Stimulated activated CD8-positive, alpha-beta memory T cell treated with anti-CD3 and anti-CD28 coated beads, Interleukin-7, amount 100 ng/mL, for 1 hour (primary cell): ENCODE results near the gene FAM234A.
"Not testable (repeated sequence)": the region's sequence is repeated elsewhere in the genome, so short reads cannot be mapped to it uniquely, and the experiment has no call there.

ENCODE experiments used
- DNase-seq, 2 donors: peaks; one replicate each; pipeline ENCODE4 v3.0.0-alpha.2; 2020; ENCODE audit warnings: low read depth in 2 of 2

FAM234A gene

GRCh38 chr16:265711-266110 lies 31.1 kb downstream of the FAM234A start:
- DNase-seq: no peak

- no peak for DNase-seq
Measured at GRCh38 chr16:266258-267164, 31.9 kb downstream of the FAM234A start.

GRCh38 chr16:267562-267961 lies 32.9 kb downstream of the FAM234A start:
- not testable (repeated sequence) for DNase-seq

DNA sequence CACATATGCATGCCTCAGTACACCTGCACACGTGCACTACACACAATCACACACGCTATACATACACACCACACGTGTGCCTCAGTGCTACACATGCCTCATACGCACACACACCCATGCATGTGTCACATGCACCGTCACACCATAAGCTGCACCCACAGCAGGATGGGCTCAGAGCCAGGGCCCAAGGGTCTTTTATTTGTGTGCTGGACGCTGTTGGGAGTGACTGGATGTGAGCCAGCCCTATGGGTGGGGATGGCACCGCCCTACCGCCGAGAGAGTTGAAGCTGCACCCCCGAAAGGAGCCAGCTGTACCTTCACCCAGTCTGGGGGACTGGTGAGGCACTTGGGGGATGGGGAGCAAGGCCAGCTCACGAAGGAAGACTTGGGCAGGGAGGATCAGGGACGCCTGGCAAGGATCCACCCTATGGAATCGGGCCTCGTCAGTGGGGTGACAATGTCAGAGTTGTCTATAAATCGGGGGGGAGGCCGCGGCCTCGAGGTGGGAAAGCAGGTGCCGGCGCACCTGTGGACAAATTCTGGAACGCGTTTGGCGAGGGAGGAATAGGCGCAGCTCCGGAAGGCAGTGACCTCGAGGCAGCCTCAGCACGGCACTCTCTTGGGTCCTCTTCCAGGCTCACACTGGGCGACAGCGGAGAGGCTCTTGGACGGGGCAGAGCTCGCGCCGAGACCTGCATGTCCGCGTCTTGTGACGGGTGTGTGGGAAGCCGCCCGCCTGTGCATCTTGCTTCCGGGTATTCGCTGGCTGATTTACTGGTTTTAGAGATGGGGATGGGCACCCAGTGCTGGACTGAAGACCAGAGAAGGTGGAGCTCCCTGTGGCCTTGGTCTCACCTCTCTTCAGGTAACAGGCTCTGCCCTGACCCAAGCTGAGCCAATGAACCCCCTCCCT lies 33.8 kb downstream of the FAM234A start:
- no peak for DNase-seq

DNA sequence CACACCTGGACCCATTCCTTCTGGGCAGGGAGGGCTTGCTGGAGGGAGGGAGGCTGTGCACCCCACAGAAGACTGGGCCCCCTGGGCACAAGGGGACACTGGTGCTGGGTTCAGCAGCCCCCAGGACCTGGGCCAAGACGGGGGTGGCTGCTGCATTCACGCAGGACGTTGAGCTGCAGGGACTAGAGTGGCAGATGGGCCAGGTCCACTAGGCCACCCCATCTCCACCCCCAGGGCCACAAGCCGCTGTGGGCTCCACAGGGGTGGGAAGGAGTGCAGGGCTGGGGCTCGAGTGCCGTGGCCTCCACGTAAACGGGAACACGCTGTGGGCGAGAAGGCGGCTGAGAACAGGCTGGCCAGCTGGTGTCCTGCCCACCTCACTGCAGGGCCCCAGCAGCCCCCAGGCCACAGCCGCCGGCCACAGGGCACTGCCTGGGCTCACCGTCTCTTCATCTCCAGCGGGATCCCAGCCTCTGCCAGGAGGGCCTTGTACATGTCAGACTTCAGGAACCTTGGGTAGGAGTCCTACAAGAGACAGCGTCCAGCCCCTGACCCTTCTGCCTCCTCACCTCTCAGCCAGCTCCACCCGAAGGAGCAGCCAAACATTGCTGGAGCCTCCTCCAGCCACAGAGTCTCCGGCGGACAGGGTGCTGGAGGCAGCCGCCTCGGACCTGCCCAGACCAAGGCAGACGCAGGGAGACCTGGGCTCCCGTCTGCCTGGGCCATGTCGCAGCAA lies 34.6 kb downstream of the FAM234A start:
- DNase-seq: no peak

GRCh38 chr16:270381-271255 lies 36.0 kb downstream of the FAM234A start:
- no peak for DNase-seq

GRCh38 chr16:272633-273546 lies 38.3 kb downstream of the FAM234A start:
- no peak for DNase-seq

DNA sequence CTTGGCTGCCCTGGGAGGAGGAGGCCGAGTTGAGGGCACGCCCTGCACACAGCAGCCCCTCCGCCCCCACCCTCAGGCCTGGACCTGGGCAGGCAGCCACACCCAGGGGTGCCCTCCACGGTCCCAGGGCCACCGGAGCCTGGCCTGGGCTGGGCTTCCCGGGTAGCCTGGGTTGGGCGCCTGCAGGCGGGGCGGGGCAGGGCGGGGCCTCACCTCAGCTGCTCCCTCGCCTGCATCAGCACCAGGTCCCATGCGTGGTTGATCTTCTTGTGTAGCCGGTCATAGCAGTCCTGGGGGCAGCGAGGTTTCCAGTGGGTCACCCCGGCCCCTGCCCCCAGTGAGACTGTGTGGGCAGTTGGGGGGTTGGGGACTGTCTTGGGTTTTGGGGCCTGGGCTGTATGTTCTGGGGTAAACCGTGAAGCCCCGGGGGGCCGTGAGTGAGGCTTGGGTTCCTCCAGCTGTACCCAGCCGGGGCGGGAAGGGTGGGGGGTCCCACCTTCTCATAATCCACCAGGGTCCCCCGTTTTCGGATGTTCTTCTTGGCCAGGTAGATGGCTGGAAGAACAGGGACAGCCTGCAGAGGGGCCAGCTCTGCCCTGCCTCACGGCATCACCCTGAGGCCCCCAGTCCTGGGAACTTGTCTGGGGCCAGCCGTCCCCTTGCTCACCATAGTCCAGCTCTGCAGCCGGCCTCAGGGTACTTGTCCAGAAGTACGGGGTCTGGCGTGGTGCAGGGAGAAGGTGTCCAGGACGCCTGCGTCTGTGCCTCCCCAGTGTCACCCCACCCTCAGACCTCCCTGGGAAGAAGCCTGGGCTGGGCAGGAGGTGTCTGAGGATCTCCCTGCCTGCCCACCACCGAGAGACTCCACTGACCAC lies 39.2 kb downstream of the FAM234A start:
- no peak for DNase-seq

DNA sequence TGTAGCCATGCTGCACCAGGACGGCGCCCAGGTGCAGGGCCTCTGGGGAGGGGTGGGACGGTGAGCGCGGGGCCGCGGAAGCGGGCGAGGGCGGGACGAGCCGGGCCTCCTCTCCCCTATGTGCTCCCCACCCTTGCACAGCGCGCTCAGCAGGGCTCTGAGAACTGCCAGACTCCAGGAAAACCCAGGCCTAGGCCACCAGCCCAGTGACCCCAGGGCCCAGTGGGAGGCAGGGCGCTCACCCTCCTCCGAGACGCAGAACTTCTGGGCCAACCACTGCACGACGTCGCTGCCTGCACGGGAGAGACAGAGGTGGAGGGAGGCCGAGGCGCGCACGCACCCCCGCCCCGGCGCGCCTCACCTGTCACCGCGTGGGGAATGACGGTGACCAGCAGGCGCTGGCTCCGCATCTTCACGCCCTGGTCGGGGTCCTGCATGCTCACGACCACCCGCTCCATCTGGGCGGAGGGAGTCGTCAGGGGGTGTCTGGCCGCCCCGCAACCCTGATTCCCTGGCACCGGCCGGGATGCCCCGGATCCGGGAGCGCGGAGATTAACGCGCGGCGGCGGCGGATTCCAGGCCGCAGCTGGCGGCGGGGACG lies 40.5 kb downstream of the FAM234A start:
- DNase-seq: no peak

GRCh38 chr16:275786-276232 lies 41.2 kb downstream of the FAM234A start, which contains the start of gene RGS11:
Gene RGS11, minus strand, starts transcription at chr16:275944. Its CDS starts 33 bp downstream, at chr16:275911.
- no peak for DNase-seq

- no peak for DNase-seq
Measured at GRCh38 chr16:276426-277077, 41.9 kb downstream of the FAM234A start.

DNA sequence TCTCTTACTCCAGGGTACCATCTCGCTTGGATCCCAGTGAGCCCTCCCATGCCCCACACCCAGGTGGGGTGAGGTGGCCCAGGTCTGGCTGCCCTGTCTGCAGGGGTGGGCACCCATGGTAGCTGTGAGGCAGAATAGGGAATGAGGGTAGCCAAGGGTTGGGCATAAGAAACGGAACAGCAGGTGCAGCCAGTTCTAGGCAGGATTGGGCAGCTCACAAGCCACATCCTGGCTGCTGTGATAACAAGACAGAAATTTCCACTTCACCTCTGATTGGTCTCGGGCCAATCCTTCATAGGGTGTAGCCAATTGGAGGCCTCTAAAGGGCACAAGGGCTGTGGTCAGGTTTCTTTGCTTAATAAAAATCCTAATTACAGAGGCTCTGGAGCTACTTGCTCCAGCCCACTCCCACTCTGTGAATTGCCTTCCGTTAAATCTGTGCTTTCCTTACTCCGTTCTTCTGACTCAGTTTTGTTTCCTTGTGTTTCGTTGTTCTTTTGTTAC lies 44.3 kb downstream of the FAM234A start:
- no peak for DNase-seq

- no peak for DNase-seq
Measured at GRCh38 chr16:279531-279930, 44.9 kb downstream of the FAM234A start.

DNA sequence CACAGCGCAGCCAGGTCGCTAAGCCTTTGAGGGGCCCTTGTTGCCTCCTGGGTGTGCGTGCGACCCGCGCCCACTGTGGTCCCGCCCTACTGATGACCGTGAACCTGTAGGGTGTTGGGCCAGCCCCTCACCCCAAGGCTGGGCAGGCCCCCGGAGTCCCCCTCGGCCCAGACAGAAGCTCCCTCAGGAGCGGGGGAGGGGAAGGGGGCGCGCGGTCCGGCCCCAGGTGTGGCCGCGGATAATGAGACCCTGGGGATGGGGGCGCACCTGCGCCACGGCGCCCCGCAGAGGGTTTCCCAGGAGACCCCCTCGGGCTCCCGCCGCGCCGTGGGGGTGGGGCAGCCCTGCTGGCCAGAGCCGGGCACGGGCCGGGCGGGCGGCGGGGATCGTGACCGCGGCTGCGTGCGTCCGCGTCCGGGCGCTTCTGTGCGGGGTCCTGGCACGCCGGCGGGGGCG lies 45.4 kb downstream of the FAM234A start:
- DNase-seq: no peak

- DNase-seq: no peak
Measured at GRCh38 chr16:280552-280951, 45.9 kb downstream of the FAM234A start, which contains the start of gene ARHGDIG. Gene ARHGDIG, plus strand, starts transcription at chr16:280591. Its CDS starts 90 bp downstream, at chr16:280681.

DNA sequence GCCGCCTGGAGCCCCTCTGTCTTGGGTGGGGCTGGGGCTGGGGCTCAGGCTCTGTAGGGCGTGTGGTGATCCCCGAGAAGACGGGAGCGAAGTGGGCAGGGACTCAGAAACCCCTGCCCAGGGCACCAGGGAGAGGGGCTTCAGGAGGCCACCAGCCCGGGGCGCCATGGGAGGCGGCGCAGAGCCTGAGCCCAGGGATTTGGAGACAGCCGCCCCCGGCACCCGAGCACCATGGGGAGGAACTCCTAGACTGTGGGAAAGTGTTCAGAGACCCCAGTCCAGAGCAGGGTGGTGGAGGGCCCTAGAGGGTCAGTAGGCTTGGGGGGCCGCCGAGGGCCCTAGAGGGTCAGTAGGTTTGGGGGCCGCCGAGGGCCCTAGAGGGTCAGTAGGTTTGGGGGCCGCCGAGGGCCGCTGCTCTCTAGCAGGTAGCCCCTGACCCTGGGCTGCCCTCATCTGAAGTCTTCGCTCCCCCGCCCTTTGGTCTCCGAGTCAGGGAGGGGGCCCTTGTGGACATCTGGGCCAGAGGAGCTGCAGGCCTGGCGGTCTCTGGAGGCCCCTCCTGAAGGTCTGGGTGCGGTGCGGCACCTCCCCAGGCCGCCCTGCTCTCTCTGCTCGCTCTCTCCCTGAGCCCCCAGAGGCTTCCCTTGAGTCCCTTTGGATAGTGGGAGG lies 46.5 kb downstream of the FAM234A start:
- no peak for DNase-seq
